HG02970 (cell line): ENCODE data around the gene LLGL2.

Experiments
- ATAC-seq: cut with Tn5 transposase; IDR thresholded peaks from one replicate; pipeline ENCODE4 v1.9.1; 2021; ENCODE audit warnings: mild to moderate bottlenecking, moderate library complexity, moderate number of reproducible peaks; ENCODE audit not compliant: unreplicated experiment, low FRiP score

LLGL2 gene

GRCh38 chr17:75521290-75521689, 4.2 kb upstream of the LLGL2 start:
- ATAC-seq: no peak

DNA sequence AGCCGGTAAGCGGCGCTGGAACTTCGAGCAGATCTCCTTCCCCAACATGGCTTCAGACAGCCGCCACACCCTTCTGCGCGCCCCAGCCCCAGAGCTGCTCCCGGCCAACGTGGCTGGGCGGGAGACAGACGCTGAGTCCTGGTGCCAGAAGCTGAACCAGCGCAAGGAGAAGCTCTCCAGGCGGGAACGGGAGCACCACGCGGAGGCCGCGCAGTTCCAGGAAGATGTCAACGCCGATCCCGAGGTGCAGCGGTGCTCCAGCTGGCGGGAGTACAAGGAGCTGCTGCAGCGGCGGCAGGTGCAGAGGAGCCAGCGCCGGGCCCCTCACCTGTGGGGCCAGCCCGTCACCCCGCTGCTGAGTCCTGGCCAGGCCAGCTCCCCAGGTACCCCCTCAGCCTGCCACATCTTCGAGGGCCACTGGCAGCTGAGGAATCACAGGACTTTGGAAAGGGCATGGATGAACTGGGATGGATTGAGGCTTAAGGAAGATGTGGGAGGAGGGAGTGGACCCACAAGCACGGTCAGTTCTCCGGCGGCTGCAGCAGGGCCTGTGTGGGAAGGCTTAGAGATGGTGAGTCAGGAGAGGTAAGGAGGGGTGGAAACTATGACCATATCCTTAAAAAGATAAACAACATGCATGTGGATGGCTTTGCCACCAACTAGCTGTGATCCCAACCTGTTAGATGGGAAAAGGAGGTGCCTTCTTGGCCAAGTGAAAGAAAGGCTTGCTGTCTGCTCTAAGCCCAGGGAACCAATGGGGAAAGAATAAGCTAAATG, 3.4 kb upstream of the LLGL2 start:
- no peak for ATAC-seq

DNA sequence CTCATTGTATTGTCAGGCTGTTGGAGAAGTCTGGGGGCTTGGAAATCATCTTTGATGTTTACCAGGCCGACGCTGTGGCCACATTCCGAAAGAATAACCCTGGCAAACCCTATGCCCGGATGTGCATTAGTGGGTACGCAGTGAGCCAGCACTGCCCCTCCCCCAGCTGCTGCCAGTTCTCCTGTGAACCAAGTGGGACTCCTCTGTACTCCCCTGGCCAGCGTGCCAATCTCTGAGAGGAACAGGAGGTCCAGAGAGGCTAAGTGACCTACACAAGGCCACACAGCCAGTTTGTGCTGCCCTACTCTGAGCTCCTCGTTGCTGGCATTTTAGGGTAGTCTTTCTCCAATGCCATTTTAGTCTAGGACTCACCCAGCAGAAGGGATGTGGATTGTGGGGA, 1.9 kb upstream of the LLGL2 start:
- no peak for ATAC-seq

GRCh38 chr17:75524269-75524969, 1.1 kb upstream of the LLGL2 start:
- no peak for ATAC-seq

DNA sequence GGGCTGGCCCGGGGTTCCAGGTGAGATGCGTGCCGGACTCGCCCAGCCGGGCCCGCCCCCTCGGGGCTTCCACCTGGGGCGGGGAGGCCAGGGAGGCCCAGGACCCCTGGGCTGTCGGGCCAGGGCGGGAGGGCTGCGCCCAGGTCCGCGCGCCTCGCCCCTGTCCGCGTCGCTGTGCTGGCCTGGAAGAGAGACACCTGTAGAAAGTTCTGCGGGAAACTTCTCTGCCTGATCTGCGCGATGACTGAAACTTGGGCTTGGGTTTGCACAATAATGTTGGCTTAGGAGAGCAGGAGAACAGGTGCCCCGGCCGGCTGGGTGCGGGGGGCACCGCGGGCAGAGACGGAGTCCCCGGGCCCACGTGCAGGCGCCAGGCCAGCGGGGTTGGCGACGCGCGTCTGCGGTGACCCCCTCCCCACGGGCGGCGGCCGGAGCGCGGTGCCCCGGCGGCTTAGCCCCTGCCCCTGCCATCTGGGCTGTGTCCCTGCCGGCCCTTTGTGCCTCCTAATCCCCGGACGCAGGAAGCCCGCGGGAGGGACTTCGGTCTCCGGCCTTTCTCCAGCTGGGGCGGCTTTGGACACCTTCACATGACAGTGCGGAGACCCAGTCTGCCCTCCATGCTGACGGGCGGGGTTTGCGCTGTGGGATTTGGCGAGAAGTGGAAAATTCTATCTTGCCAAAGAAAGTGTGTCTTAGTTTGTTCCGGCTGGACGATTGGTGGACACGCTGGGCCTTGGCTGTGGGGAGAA, 483 bp downstream of the LLGL2 start:
- no peak for ATAC-seq

DNA sequence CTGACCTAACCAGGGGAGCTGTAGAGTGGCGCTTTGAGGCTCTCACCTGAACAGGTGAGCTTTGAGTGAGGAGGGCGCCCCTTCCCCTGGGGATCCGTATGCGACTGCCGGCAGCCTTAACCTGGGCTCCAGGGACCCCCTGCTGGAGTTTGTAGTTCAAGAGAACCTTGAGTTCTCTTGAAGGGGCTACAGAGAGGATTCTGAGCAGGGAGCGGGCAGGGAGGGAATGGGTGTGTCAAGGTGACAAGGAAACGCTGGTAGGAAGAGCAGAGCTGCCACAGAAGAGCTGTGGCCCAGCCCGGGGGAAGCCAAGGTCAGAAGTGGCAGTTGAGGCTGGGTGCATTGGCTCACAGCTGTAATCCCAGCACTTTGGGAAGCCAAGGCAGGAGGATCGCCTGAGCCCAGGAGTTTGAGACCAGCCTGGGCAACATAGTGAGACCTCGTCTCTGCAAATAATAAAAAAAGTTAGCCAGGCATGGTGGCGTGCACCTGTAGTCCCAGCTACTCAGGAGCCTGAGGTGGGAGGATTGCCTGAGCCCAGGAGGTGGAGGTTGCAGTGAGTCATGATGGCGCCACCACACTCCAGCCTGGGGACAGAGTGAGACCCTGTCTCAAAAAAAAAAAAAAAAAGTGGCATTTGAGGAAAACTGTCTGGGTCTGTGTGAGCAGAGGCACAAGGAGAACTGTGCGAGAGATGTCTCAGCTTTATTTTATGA, 1.2 kb downstream of the LLGL2 start:
- no peak for ATAC-seq

DNA sequence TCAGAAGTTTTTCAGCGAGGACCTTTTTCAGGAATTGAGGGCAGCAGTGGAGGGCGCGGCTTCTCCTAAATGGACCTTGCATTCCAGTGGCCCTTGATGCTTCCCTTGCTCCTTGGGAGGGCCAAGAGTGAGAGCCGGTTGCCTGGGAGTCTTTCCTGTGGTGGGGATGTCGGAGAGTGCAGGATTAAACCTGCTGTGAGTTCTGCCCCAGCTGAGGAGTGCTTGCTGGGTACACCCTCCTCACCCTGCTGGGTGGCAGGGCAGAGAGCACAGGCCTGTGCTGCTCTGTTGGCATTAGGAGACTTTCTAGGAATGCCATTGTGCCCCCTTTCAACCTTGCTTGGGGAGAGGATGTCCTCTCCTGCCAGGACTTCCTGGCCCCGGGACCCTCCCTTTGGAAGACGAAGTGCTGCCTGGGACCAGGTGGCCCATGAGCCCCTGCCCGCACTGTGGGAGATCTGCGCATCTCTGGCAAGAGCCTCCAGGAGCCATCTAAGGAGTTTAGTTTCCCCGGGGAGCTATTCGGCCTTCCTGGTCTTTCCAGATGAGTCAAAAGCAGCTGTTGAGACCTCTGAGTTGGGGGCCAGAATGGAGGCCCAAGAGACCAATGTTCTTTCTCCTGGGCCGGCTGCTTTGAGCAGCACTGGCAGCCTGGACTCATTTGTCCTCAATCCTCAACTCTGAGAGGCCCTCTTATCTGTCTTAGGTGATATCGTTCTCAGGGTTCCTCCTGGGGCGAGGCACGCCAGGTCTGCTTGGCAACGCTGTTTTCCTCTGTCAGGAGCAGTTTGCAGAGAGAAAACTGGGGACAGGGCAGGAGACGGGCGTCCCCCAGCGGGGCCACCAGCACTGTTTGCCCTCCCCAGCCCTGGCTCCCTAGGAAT, 5.6 kb downstream of the LLGL2 start:
- ATAC-seq: no peak

DNA sequence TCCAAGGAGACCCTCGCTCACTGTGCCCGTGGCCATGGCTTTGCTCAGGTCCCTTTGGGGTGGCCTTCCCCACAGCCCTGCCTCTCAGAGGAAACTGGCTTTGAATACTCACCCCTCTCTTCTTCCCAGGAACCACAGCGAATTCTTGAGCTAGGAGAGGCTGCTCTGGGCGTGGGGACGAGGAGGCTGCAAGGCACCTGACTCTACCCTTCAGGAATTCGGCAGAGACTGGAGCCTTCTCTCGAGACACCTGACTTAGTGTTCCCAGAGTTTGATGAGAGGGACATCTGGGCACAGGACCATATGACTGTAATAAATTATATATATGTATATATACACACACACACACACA, 6.2 kb downstream of the LLGL2 start:
- ATAC-seq: no peak

GRCh38 chr17:75535119-75535537, 9.6 kb downstream of the LLGL2 start:
- ATAC-seq: no peak

GRCh38 chr17:75535871-75536270, 10.4 kb downstream of the LLGL2 start:
- no peak for ATAC-seq

- no peak for ATAC-seq
Measured at GRCh38 chr17:75536366-75536765, 10.9 kb downstream of the LLGL2 start.

DNA sequence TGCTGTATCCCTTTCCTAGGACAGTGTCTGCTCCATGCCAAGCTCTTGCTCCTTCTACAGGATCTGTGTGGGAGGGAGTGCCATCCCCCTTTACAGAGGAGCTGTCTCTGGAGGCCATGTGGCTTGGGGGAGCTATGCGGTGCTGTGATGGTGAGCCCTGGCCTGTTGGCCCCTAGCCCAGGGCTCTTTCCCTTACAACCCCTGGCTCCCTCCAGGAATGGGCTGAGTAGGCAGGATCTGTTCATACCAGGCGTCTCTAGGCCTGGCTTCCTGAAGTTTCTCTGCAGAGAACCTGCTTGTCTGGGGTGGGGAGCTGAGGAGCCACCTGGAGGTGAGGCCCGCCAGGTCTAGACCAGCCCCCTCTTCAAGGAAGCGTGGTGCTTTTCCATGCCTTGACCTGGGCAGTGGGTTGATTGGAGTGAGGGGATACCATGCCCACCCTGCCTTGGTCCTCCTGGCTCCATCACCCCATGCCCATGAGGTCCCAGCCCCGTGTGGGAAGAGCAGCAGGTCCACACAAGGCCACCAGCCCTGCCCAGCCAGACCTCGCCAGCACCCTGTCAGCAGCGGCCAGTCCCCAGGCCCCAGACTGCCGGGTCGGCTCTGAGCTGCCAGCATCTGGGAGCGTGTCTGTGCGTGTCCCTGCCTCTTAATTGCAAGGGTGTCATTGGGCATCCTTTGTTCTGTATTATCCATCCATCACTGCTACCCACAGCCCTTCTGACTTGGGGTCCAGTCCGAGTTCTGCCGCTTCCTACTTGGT, 14.7 kb downstream of the LLGL2 start:
- ATAC-seq: no peak

DNA sequence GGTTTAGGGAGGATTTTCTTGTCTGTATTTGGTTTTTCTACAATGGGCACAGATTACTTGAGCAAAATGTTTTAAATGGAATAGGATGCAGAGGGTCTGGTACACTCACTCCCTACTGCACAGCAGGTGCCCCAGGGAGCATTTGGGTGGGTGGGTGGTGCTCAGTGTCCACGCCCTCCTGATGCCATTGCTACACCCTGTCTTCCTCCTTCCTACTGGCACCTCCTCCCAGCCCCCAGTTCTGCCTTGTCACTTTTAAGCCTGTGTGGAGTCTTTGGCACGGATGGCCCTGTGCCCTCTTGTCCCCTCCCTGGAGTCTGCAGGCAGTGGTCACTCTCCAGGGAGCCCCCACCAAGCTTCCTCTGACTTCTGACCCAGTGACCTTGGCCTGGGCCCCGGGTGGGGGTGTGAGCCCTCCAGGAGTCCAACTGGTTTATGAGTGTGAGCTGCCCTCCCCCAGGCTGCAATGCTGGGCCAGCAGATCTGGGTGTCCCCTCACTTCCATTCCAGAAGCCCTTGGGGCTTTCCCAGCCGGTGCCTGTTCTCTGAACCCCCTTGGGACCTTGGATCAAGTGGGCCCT, 15.5 kb downstream of the LLGL2 start:
- no peak for ATAC-seq

GRCh38 chr17:75542229-75542628, 16.7 kb downstream of the LLGL2 start:
- no peak for ATAC-seq

GRCh38 chr17:75542728-75543336, 17.3 kb downstream of the LLGL2 start:
- no peak for ATAC-seq

DNA sequence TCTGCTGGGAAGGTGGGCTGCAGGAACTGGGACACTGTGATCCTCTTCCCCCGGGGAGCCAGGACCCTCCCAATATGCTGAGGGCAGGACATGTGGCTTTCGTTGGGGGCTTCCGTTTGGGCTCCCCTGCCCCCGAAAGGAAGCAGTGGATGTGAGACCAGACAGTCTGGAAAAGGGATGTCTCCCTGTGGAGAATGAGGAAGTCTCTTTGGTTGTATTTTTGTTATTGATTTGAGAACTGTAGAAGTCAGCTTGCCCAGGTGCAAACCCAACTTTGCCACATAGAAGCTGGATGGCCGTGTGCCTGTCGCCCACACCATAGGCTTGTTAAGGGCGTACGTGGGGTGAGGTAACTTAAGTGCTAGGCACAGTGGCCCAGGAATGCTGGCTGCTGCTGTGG, 18.8 kb downstream of the LLGL2 start:
- no peak for ATAC-seq

- no peak for ATAC-seq
Measured at GRCh38 chr17:75546181-75546580, 20.7 kb downstream of the LLGL2 start.

GRCh38 chr17:75547091-75547490, 21.6 kb downstream of the LLGL2 start:
- no peak for ATAC-seq
